K562 (cell line): ENCODE measurements around the gene CABLES1. TPM values are rescaled to one million over a fixed set of nuclear protein-coding genes. Genes with fewer than 3 reads are reported as not detected.
"Not testable (repeated sequence)": the region's sequence is repeated elsewhere in the genome, so short reads cannot be mapped to it uniquely, and the experiment has no call there.

ENCODE experiments used
- ATAC-seq: fragments of 200-7000 bp; cut with Tn5 transposase; 3 replicates; pipeline ENCODE4 v1.9.1; 2020; ENCODE audit warnings: moderate library complexity
- BruUV-seq: library from RNA; stranded (reverse); fragments of 400-500 nt; replicated peaks from 2 replicates; lab custom pipeline; 2021; lab: Mats Ljungman, UMichigan
- CTCF ChIA-PET: fragments of 300-600 bp; formaldehyde crosslinking; extraction: SDS; loops from one replicate; lab custom pipeline; 2021; ENCODE audit warnings: low intra/inter-chr PET ratio; lab: Yijun Ruan, JAX
- POLR2A ChIA-PET: fragments of 300-600, 350-650 bp; sonication (Branson Sonifier 250); formaldehyde crosslinking; extraction: SDS; loops from one replicate; lab custom pipeline; 2021; ENCODE audit warnings: antibody characterized with exemption, inconsistent platforms; lab: Yijun Ruan, JAX
- DNase-seq, 4 experiments: peaks; one replicate each; pipeline versions ENCODE4 v3.0.0 to v3.0.0-alpha.2; 2011 to 2018; ENCODE audit warnings: low spot score in 3 of 4, mixed read lengths in 3 of 4; ENCODE audit errors: extremely low read depth in 1 of 4
- FAIRE-seq: peaks from 2 replicates; lab custom pipeline; 2011; peaks lifted over from hg19 to GRCh38; lab: Jason Lieb, UNC
- H2AFZ ChIP-seq: 2 replicates; pipeline ENCODE4 v1.6.0; 2011; ENCODE audit warnings: low read depth, low read length, control low read depth, inconsistent platforms
- H3K27ac ChIP-seq: fragments of 200-600 bp; 3 replicates; pipeline ENCODE4 v1.8.0; 2011; ENCODE audit warnings: low read depth, mild to moderate bottlenecking, control low read depth, inconsistent platforms, low read length, moderate library complexity, mixed read lengths; ENCODE audit errors: extremely low read depth
- H3K27me3 ChIP-seq, 2 experiments: fragments of 300-600 bp in 1 of 2; 2 replicates in 1 of 2; 3 replicates in 1 of 2; pipeline versions ENCODE4 v1.6.0 to v1.8.0; 2011; ENCODE audit warnings: inconsistent platforms in 2 of 2, low read length in 2 of 2, mild to moderate bottlenecking in 1 of 2, mixed read lengths in 1 of 2, moderate library complexity in 1 of 2; ENCODE audit not compliant: control insufficient read depth in 2 of 2, insufficient read depth in 2 of 2
- H3K36me3 ChIP-seq: fragments of 300-600 bp; 3 replicates; pipeline ENCODE4 v1.8.0; 2011; ENCODE audit warnings: mild to moderate bottlenecking, low read length, inconsistent platforms; ENCODE audit not compliant: control insufficient read depth, insufficient read depth
- H3K4me1 ChIP-seq, 2 experiments: fragments of 200-600 bp in 1 of 2; replicated peaks in 1 of 2; 2 replicates in 1 of 2; 3 replicates in 1 of 2; pipeline versions ENCODE4 v1.5.1 to v1.8.0; 2011; ENCODE audit warnings: inconsistent platforms in 2 of 2, low read length in 2 of 2, mild to moderate bottlenecking in 1 of 2, mixed read lengths in 1 of 2, moderate library complexity in 1 of 2; ENCODE audit not compliant: control insufficient read depth in 2 of 2, insufficient read depth in 2 of 2
- H3K4me2 ChIP-seq: 2 replicates; pipeline ENCODE4 v1.6.1; 2011; ENCODE audit warnings: low read length, control low read depth, inconsistent platforms, mixed read lengths; ENCODE audit not compliant: insufficient read depth
- H3K4me3 ChIP-seq: fragments of 200-600 bp; sonication (generic), shearing (Covaris generic); 2 replicates; pipeline ENCODE4 v1.5.1; 2016; ENCODE audit warnings: control low read depth, inconsistent platforms
- H3K79me2 ChIP-seq: fragments of 200-600 bp; 3 replicates; pipeline ENCODE4 v1.8.0; 2011; ENCODE audit warnings: low read length, inconsistent platforms; ENCODE audit not compliant: control insufficient read depth, insufficient read depth
- H3K9ac ChIP-seq, 2 experiments: 2 replicates each; pipeline versions ENCODE4 v1.6.0 to v1.6.1; 2011; ENCODE audit warnings: low read depth in 2 of 2, low read length in 2 of 2, control low read depth in 1 of 2, inconsistent platforms in 1 of 2, mild to moderate bottlenecking in 1 of 2, mixed read lengths in 1 of 2; ENCODE audit not compliant: insufficient read depth in 1 of 2
- H3K9me1 ChIP-seq: one replicate; pipeline ENCODE4 v1.6.0; 2011; ENCODE audit warnings: inconsistent platforms, mild to moderate bottlenecking, low read length, moderate library complexity; ENCODE audit not compliant: control insufficient read depth, insufficient read depth
- H3K9me3 ChIP-seq: replicated peaks from 2 replicates; pipeline ENCODE4 v1.5.1; 2011; ENCODE audit warnings: low read depth, low read length, inconsistent platforms; ENCODE audit not compliant: control insufficient read depth, insufficient read depth
- H4K20me1 ChIP-seq: replicated peaks from 2 replicates; pipeline ENCODE4 v1.6.1; 2011; ENCODE audit warnings: low read length, inconsistent platforms, mixed read lengths; ENCODE audit not compliant: control insufficient read depth, insufficient read depth
- CCAR2 ChIP-seq: fragments of 200-400 bp; formaldehyde crosslinking; IDR thresholded peaks from 2 replicates; pipeline ENCODE4 v1.6.1; 2017; ENCODE audit warnings: mild to moderate bottlenecking, low read depth, low read length
- ELF2 ChIP-seq: fragments of 250-450 bp; sonication (Bioruptor Pico); IDR thresholded peaks from 2 replicates; pipeline ENCODE4 v1.5.0; 2021; ENCODE audit warnings: mild to moderate bottlenecking
- NFE2L1 ChIP-seq: fragments of 450-650 bp; IDR thresholded peaks from 2 replicates; pipeline ENCODE4 v1.6.1; 2016; ENCODE audit warnings: missing genetic modification characterization, low read depth, mild to moderate bottlenecking, missing compliant biosample characterization, moderate library complexity, borderline replicate concordance
- WGBS: fragments of 100-300 bp; shearing (Covaris generic); methylation state at CpG from one replicate; pipeline ENCODE4 v1.1.6; 2016; ENCODE audit warnings: low coverage, mixed read lengths; ENCODE audit not compliant: insufficient coverage; ENCODE audit errors: missing lambda C conversion rate; 5-methylcytosine and 5-hydroxymethylcytosine counted together
- in situ Hi-C: fragments of 300-500 bp; cut with MboI; formaldehyde crosslinking; loops from 4 replicates; pipeline ENCODE4 v1.15.0; 2018; ENCODE audit warnings: inconsistent platforms, mixed read lengths
- intact Hi-C: fragments of 100-400 bp; cut with micrococcal nuclease; formaldehyde crosslinking; loops from 2 replicates; pipeline ENCODE4 v1.14.2; 2022
- polyA plus RNA-seq, 8 experiments: library from polyadenylated mRNA; depleted of rRNA in 4 of 8; stranded (reverse) in 5 of 8; unstranded in 3 of 8; fragments of >200 nt; fragmentation: Nextera tagmentation in 2 of 8; fragmentation: Illumina TruSeq in 1 of 8; extraction: Ambion mirVana in 2 of 8; extraction: Trizol in 1 of 8; gene quantifications; 2 replicates each; pipeline versions ENCODE4 v1.2.1 to v1.2.3, GENCODE V29; 2011 to 2014; ENCODE audit warnings: inconsistent platforms in 1 of 8, missing spikeins in 1 of 8
- total RNA-seq, 7 experiments: library from RNA; depleted of rRNA in 6 of 7; stranded (reverse); fragments of >200 nt in 6 of 7; fragmentation: Illumina TruSeq in 2 of 7; extraction: Trizol in 2 of 7; gene quantifications; 2 replicates each; pipeline versions ENCODE4 v1.2.1 to v1.2.3, GENCODE V29; 2011 to 2021; ENCODE audit warnings: low replicate concordance in 1 of 7

CABLES1 gene
- total and polyA plus RNA-seq, 9 of the 15 experiments (the other 6 are each of a cell fraction or from before 2014, with no cell fraction given): 0.04 to 0.10 (median 0.06) TPM; not detected in 3

DNA sequence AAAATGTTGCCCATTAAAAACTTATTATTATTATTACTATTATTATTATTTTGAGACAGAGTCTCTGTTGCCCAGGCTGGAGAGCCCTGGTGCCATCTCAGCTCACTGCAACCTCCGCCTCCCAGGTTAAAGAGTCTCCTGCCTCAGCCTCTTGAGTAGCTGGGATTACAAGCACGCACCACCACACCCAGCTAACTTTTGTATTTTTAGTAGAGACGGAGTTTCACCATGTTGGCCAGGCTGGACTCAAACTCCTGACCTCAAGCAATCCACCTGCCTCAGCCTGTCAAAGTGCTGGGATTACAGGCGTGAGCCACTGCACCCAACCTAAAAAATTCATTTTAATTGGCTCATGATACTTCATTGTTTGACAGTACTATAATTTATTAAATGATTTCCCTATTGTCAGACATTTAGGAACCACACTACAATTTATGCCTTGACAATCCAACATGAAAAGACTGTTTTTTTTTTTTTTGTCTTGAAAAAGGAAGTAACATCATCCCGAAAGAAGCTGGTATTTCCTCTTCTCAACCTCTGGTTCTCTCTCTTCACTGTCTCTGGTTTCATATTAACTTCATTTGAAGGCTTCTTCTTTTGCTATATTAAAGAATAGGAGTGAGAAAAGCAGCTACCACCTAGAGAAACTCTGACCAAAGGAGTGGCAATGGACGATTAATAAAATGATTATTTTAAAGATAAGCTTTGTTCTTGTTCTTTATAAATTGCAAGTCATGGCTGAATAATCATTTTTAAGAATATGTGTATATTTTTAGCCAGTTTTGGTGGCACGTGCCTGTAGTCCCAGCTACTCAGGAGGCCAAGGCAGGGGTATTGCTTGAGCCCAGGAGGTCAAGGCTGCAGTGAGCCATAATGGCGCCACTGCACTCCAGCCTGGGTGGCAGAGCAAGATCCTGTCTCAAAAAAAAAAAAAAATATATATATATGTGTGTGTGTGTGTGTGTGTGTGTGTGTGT lies 44.0 kb upstream of the CABLES1 start:
- H3K9ac ChIP-seq, DNase-seq, H2AFZ ChIP-seq, H3K4me3 ChIP-seq, H3K4me2 ChIP-seq, BruUV-seq, intact Hi-C loops, CTCF ChIA-PET, in situ Hi-C loops, H3K9me3 ChIP-seq, H4K20me1 ChIP-seq, H3K79me2 ChIP-seq, H3K4me1 ChIP-seq, ATAC-seq, H3K27ac ChIP-seq, H3K9me1 ChIP-seq, FAIRE-seq, H3K36me3 ChIP-seq: not testable (repeated sequence)
- H3K27me3 ChIP-seq: peaks cover 32 to 44% of the 10 kb centered on the region in 2 experiments; a peak in 4 of 5 replicates
- 0% methylated on average over 8 of the region's 8 CpGs for WGBS
- TF ChIP-seq NFE2L1 (tag): peak; percentile 40; the same call in 1 of the 2 replicates
- POLR2A ChIA-PET: interaction anchor here (0.5 to 1.1 kb wide), 2 partner anchors 26 to 617 kb away, joined by 3 to 4 read pairs; no protein-coding TSS in a partner anchor

DNA sequence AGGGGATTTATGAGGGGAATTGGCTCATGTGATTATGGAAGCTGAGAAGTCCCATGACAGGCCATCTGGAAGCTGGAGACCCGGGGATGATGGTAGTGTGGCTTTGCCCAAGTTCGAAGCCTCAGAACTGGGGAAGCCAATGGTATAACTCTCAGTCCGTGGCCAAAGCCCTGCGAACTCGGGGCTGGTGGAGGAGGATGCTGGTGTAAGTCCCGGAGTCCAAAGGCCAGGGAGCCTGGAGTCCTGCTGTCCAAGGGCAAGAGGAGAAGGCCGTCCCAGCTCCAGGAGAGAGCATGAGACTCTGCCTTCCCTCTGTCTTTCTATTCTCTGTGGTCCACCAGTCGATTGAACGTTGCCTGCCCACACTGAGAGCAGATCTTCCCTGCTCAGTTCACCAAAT lies 43.2 kb upstream of the CABLES1 start:
- in situ Hi-C loops: no loop called here
- Histone ChIP-seq H4K20me1 (peaks cover 5% of the 10 kb centered on the region; the same call in 1 of the 2 replicates), H3K79me2 (no peaks in the 10 kb centered on the region), H3K9ac (no peak overlapping the region), H3K36me3 (no peaks in the 10 kb centered on the region), H3K4me3 (no peak overlapping the region), H3K9me3 (no peaks in the 10 kb centered on the region), H3K4me1 (no peaks in the 10 kb centered on the region), H3K27ac (no peak overlapping the region), H2AFZ (no peak overlapping the region), H3K4me2 (no peak overlapping the region), H3K27me3 (peaks cover 33 to 42% of the 10 kb centered on the region in 2 experiments; a peak in 4 of 5 replicates), H3K9me1 (no peaks in the 10 kb centered on the region)
- intact Hi-C loops: no loop called here
- ChIA-PET POLR2A (interaction anchor here (0.5 kb wide), 1 partner anchor 616 kb away, joined by 4 read pairs; no protein-coding TSS in a partner anchor), CTCF (no interaction called here)
- FAIRE-seq (no peak), DNase-seq (no peak), ATAC-seq (no peak)
- BruUV-seq: no TSS peak
- no peak for TF ChIP-seq CCAR2
- no peak for TF ChIP-seq ELF2
- WGBS: under 1% methylated on average over 9 of the region's 9 CpGs

DNA sequence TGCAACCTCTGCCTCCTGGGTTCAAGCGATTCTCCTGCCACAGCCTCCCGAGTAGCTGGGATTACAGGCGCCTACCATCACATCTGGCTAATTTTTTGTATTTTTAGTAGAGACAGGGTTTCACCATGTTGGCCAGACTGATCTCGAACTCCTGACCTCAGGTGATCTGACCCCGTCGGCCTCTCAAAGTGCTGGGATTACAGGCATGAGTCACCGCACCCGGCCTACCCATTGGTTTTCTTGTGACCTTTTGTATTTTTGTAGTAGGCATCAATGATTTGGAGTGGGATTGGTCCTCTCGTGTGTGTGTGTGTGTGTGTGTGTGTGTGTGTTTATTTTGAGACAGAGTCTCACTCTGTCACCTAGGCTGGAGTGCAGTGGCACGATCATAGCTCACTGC lies 42.2 kb upstream of the CABLES1 start:
- H3K4me3 ChIP-seq, FAIRE-seq, DNase-seq, H3K36me3 ChIP-seq, H3K4me2 ChIP-seq, H3K9me3 ChIP-seq, in situ Hi-C loops, BruUV-seq, ATAC-seq, H3K4me1 ChIP-seq, H3K27ac ChIP-seq, H3K9me1 ChIP-seq, POLR2A ChIA-PET, intact Hi-C loops, CTCF ChIA-PET, H3K9ac ChIP-seq, H4K20me1 ChIP-seq, H2AFZ ChIP-seq, H3K79me2 ChIP-seq: not testable (repeated sequence)
- 0% methylated on average over 10 of the region's 10 CpGs for WGBS
- peaks cover 31 to 42% of the 10 kb centered on the region in 2 experiments; a peak in 4 of 5 replicates for H3K27me3 ChIP-seq
